Common myeloid progenitor, CD34-positive (primary cell): ENCODE data around the gene USP40.

Source experiments
- CTCF ChIA-PET: fragments of 350-600 bp; sonication (Branson Sonifier 250); formaldehyde crosslinking; loops from one replicate; lab custom pipeline; 2021; ENCODE audit warnings: antibody characterized with exemption; lab: Charles Lee
- POLR2A ChIA-PET: fragments of 350-600 bp; sonication (Branson Sonifier 250); formaldehyde crosslinking; loops from one replicate; lab custom pipeline; 2021; ENCODE audit warnings: antibody characterized with exemption; lab: Charles Lee
- DNase-seq, 3 donors: peaks; one replicate each; pipeline versions ENCODE4 v3.0.0 to v3.0.0-alpha.2; 2013
- H3K27ac ChIP-seq, 2 experiments: 1 replicate in 1 of 2; 2 replicates in 1 of 2; pipeline ENCODE4 v1.7.0; 2013; ENCODE audit warnings: inconsistent platforms in 2 of 2, low read length in 2 of 2, mild to moderate bottlenecking in 2 of 2, low read depth in 1 of 2, moderate library complexity in 1 of 2; ENCODE audit not compliant: severe bottlenecking in 2 of 2, insufficient read depth in 1 of 2, poor library complexity in 1 of 2
- H3K27me3 ChIP-seq, 5 experiments: replicated peaks in 2 of 5; 1 replicate in 3 of 5; 2 replicates in 2 of 5; pipeline versions ENCODE4 v1.6.1 to v1.7.0; 2013; ENCODE audit warnings: low read length in 4 of 5, mild to moderate bottlenecking in 2 of 5, moderate library complexity in 2 of 5, inconsistent platforms in 1 of 5; ENCODE audit not compliant: insufficient read depth in 5 of 5, control insufficient read depth in 4 of 5
- H3K36me3 ChIP-seq, 4 experiments: 1 replicate in 2 of 4; 2 replicates in 2 of 4; pipeline versions ENCODE4 v1.6.1 to v1.7.0; 2013; ENCODE audit warnings: low read length in 3 of 4, control low read depth in 1 of 4, mild to moderate bottlenecking in 1 of 4; ENCODE audit not compliant: control insufficient read depth in 4 of 4, insufficient read depth in 4 of 4
- H3K4me1 ChIP-seq, 4 experiments: 1 replicate in 3 of 4; 2 replicates in 1 of 4; pipeline versions ENCODE4 v1.6.1 to v1.7.1; 2013; ENCODE audit warnings: low read length in 3 of 4, mild to moderate bottlenecking in 3 of 4, control low read depth in 1 of 4, inconsistent platforms in 1 of 4, moderate library complexity in 1 of 4; ENCODE audit not compliant: control insufficient read depth in 4 of 4, insufficient read depth in 4 of 4; ENCODE audit errors: control extremely low read depth in 1 of 4
- H3K4me3 ChIP-seq, 7 experiments: 1 replicate in 4 of 7; 2 replicates in 3 of 7; pipeline versions ENCODE4 v1.5.1 to v1.7.0; 2013; ENCODE audit warnings: mild to moderate bottlenecking in 7 of 7, low read length in 6 of 7, moderate library complexity in 6 of 7, inconsistent platforms in 2 of 7, low read depth in 2 of 7, control low read depth in 1 of 7; ENCODE audit not compliant: insufficient read depth in 4 of 7, control insufficient read depth in 1 of 7; ENCODE audit errors: extremely low read depth in 1 of 7
- H3K9me3 ChIP-seq, 5 experiments: 1 replicate in 4 of 5; 2 replicates in 1 of 5; pipeline versions ENCODE4 v1.6.1 to v1.7.1; 2013; ENCODE audit warnings: low read length in 4 of 5, mild to moderate bottlenecking in 2 of 5, inconsistent platforms in 1 of 5, low read depth in 1 of 5, moderate library complexity in 1 of 5; ENCODE audit not compliant: control insufficient read depth in 4 of 5, insufficient read depth in 2 of 5; ENCODE audit errors: control extremely low read depth in 1 of 5
- WGBS: methylation state at CpG from one replicate; pipeline ENCODE4 v1.1.5; 2013; ENCODE audit not compliant: insufficient coverage; 5-methylcytosine and 5-hydroxymethylcytosine counted together

Gene USP40

GRCh38 chr2:233435436-233436190 lies 131.0 kb downstream of the USP40 start:
- no peak for DNase-seq
- Histone ChIP-seq H3K4me3 (no peak overlapping the region), H3K9me3 (no peaks in the 10 kb centered on the region), H3K4me1 (peaks cover 0 to 7% (median 3%) of the 10 kb centered on the region in 4 experiments), H3K27ac (no peak overlapping the region), H3K36me3 (peaks cover 11 to 50% (median 43%) of the 10 kb centered on the region in 4 experiments), H3K27me3 (no peaks in the 10 kb centered on the region)
- 98% methylated on average over 14 of the region's 18 CpGs for WGBS
- ChIA-PET POLR2A (no interaction called here), CTCF (interaction anchor here (1.0 to 4.3 kb wide), 6 partner anchors 8 to 32 kb away, joined by 3 to 16 read pairs (median 4); no protein-coding TSS in a partner anchor)

GRCh38 chr2:233434666-233435330 lies 131.8 kb downstream of the USP40 start:
- Histone ChIP-seq H3K4me3 (no peak overlapping the region), H3K4me1 (peaks cover 0 to 7% (median 5%) of the 10 kb centered on the region in 4 experiments), H3K27ac (no peak overlapping the region), H3K27me3 (no peaks in the 10 kb centered on the region), H3K36me3 (peaks cover 11 to 43% (median 39%) of the 10 kb centered on the region in 4 experiments), H3K9me3 (no peaks in the 10 kb centered on the region)
- ChIA-PET POLR2A (no interaction called here), CTCF (interaction anchor here (1.0 to 4.3 kb wide), 3 partner anchors 8 to 31 kb away, joined by 3 to 16 read pairs (median 11); no protein-coding TSS in a partner anchor)
- no peak for DNase-seq
- WGBS = 76% methylated on average over 18 of the region's 18 CpGs

- Histone ChIP-seq H3K4me3 (no peak overlapping the region), H3K27ac (no peak overlapping the region), H3K4me1 (peaks cover 0 to 10% (median 5%) of the 10 kb centered on the region in 4 experiments), H3K36me3 (peaks cover 11 to 35% (median 32%) of the 10 kb centered on the region in 4 experiments), H3K9me3 (no peaks in the 10 kb centered on the region), H3K27me3 (no peaks in the 10 kb centered on the region)
- ChIA-PET CTCF (interaction anchor here (0.7 to 4.3 kb wide), 2 partner anchors 30 to 685 kb away, joined by 3 to 16 read pairs; no protein-coding TSS in a partner anchor), POLR2A (no interaction called here)
- no CpG with 5 or more reads among the region's 1 CpG for WGBS
- DNase-seq = no peak
These were observed 132.8 kb downstream of the USP40 start for GRCh38 chr2:233433794-233434193.

- ChIA-PET CTCF (interaction anchor here (4.3 kb wide), 1 partner anchor 29 kb away, joined by 16 read pairs; no protein-coding TSS in a partner anchor), POLR2A (no interaction called here)
- H3K4me1 ChIP-seq = peaks cover 0 to 10% (median 5%) of the 10 kb centered on the region in 4 experiments
- no peak overlapping the region for H3K4me3 ChIP-seq
- H3K9me3 ChIP-seq = no peaks in the 10 kb centered on the region
- DNase-seq = no peak
- H3K27me3 ChIP-seq = no peaks in the 10 kb centered on the region
- no CpG with 5 or more reads among the region's 2 CpGs for WGBS
- H3K27ac ChIP-seq = no peak overlapping the region
- H3K36me3 ChIP-seq = peaks cover 11 to 28% (median 26%) of the 10 kb centered on the region in 4 experiments
These were observed 133.6 kb downstream of the USP40 start for GRCh38 chr2:233433029-233433428.

GRCh38 chr2:233430651-233431050 lies 135.9 kb downstream of the USP40 start:
- Histone ChIP-seq H3K4me1 (peaks cover 0 to 10% (median 5%) of the 10 kb centered on the region in 4 experiments), H3K27ac (no peak overlapping the region), H3K27me3 (no peaks in the 10 kb centered on the region), H3K36me3 (peaks cover 0 to 7% (median 4%) of the 10 kb centered on the region in 4 experiments), H3K4me3 (no peak overlapping the region), H3K9me3 (peaks cover 0 to 4% (median 2%) of the 10 kb centered on the region in 5 experiments)
- DNase-seq = no peak
- ChIA-PET CTCF (interaction anchor here (1.1 to 1.5 kb wide), 2 partner anchors 18 to 26 kb away, joined by 3 to 4 read pairs; no protein-coding TSS in a partner anchor), POLR2A (interaction anchor here (0.6 kb wide), 1 partner anchor 828 kb away, joined by 3 read pairs; no protein-coding TSS in a partner anchor)
- WGBS = no CpG with 5 or more reads among the region's 1 CpG

GRCh38 chr2:233430081-233430480 lies 136.5 kb downstream of the USP40 start:
- H3K27ac ChIP-seq = no peak overlapping the region
- DNase-seq = no peak
- ChIA-PET CTCF (interaction anchor here (0.9 to 2.1 kb wide), 4 partner anchors 8 to 19 kb away, joined by 4 read pairs; no protein-coding TSS in a partner anchor), POLR2A (no interaction called here)
- 56% methylated on average over 4 of the region's 4 CpGs for WGBS
- H3K36me3 ChIP-seq = peaks cover 0 to 5% (median 2%) of the 10 kb centered on the region in 4 experiments
- peaks cover 0 to 9% (median 4%) of the 10 kb centered on the region in 4 experiments for H3K4me1 ChIP-seq
- no peaks in the 10 kb centered on the region for H3K27me3 ChIP-seq
- no peak overlapping the region for H3K4me3 ChIP-seq
- peaks cover 0 to 4% (median 2%) of the 10 kb centered on the region in 5 experiments for H3K9me3 ChIP-seq
